Right lobe of liver (tissue), 6 donors: ENCODE data around the gene SPEF1. TPM values are rescaled to one million over a fixed set of nuclear protein-coding genes. Genes with fewer than 3 reads are reported as not detected.

ENCODE experiments used
- ATAC-seq, 4 donors: fragments of 200-7000 bp; cut with Tn5 transposase; one replicate each; pipeline ENCODE4 v1.9.1; 2020; ENCODE audit warnings: mild to moderate bottlenecking in 4 of 4, moderate library complexity in 4 of 4
- DNase-seq, 3 donors: peaks; one replicate each; pipeline ENCODE4 v3.0.0-alpha.2; 2020
- H3K27ac ChIP-seq, 3 donors: fragments of 200-600 bp; one replicate each; pipeline ENCODE4 v1.8.0; 2022
- H3K27me3 ChIP-seq, 2 donors: fragments of 200-600 bp; one replicate each; pipeline ENCODE4 v1.8.0; 2022
- H3K36me3 ChIP-seq, 4 donors: fragments of 200-600 bp; sonication (generic) in 1 of 4; one replicate each; pipeline versions ENCODE4 v1.5.1 to v1.8.0; 2017 to 2022; ENCODE audit warnings: control low read depth in 1 of 4
- H3K4me1 ChIP-seq, 4 donors: fragments of 200-600 bp; sonication (generic) in 1 of 4; one replicate each; pipeline versions ENCODE4 v1.5.1 to v1.8.0; 2017 to 2022; ENCODE audit warnings: control low read depth in 1 of 4
- H3K4me3 ChIP-seq, 3 donors: fragments of 200-600 bp; one replicate each; pipeline ENCODE4 v1.8.0; 2022
- H3K9me3 ChIP-seq, 4 donors: fragments of 200-600 bp; sonication (generic) in 1 of 4; one replicate each; pipeline versions ENCODE4 v1.5.1 to v1.8.0; 2017 to 2022; ENCODE audit warnings: control low read depth in 1 of 4
- POLR2A ChIP-seq: fragments of 450-650 bp; IDR thresholded peaks from one replicate; pipeline ENCODE4 v1.6.1; 2017; ENCODE audit warnings: antibody characterized with exemption, mild to moderate bottlenecking
- WGBS: methylation state at CpG from one replicate; pipeline ENCODE4 v1.1.6; 2018; ENCODE audit warnings: low coverage, low lambda C conversion rate; ENCODE audit not compliant: insufficient coverage; ENCODE audit errors: missing lambda C conversion rate; 5-methylcytosine and 5-hydroxymethylcytosine counted together
- intact Hi-C, 2 donors: fragments of 100-400 bp; cut with DNase I; formaldehyde crosslinking; loops; one replicate each; pipeline versions ENCODE4 v1.11.2 to v1.14.1; 2022
- total RNA-seq, 6 experiments: library from RNA; depleted of rRNA in 2 of 6; stranded (reverse); fragments of >200 nt in 2 of 6; fragmentation: NEBNext Ultra II Directional in 3 of 6; extraction: Animal tissue kit (Norgen Biotek cat#: 25700) in 3 of 6; gene quantifications; one replicate each; pipeline versions ENCODE4 v1.1.0 to v1.2.4, GENCODE V29; 2016 to 2023
- TF ChIP-seq, protein P1 (sequence below), 4 donors: fragments of 200-600 bp in 3 of 4; fragments of 450-650 bp in 1 of 4; IDR thresholded peaks; one replicate each; pipeline versions ENCODE4 v1.5.1 to v1.8.0; 2016 to 2022; ENCODE audit warnings: antibody characterized with exemption in 4 of 4, mild to moderate bottlenecking in 2 of 4
- donor health status: DM: no; HTN: yes; CAD: no.
- donor health status: DM: no; HTN: no; CAD: no.
- donor health status: DM: no; HTN: no; CAD: no.
- donor health status: DM: no; HTN: yes; CAD: no.
- donor health status: DM: no; HTN: yes; CAD: no.

Gene SPEF1
- total RNA-seq, 6 experiments from 2014 or later: not detected

DNA sequence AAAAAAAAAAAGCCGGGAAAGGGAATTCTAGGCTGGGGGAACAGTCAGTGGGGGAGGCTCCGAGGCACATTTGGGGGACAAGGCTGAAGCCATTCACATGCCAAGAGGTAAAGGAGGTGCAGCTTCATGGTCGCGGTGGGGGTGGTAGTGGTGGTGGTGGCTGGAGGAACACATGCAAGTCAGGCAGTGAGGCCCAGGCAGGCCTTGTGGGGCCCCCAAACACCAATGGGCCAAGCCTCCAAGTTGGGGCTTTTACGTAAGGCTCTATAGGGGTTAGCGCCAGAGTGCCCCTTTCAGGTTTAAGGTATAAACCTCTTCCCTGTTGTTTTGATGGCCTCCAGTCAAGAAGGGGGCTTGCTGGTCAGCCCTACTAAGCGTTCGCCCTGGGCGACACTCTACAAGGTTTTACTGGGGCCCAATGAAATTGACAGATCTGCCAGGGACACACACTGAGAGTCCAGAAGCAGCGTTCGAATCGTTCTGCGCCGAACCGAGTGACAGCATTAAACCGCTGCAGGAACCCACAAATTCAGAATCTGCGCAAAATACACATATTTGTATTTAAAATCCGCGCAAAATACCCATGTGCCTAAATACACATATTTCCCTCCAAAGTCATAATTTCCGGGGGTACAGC, 38.3 kb upstream of the SPEF1 start:
- H3K4me1 ChIP-seq: peaks cover 0 to 9% (median 7%) of the 10 kb centered on the region in 4 donors
- peaks cover 0 to 25% (median 4%) of the 10 kb centered on the region in 4 donors for H3K36me3 ChIP-seq
- no peaks in the 10 kb centered on the region for H3K9me3 ChIP-seq
- H3K27ac ChIP-seq: peak overlapping the region; percentile 97 to 100 (median 99)
- ATAC-seq: no peak
- no peaks in the 10 kb centered on the region for H3K27me3 ChIP-seq
- WGBS: 50% methylated on average over 14 of the region's 20 CpGs
- H3K4me3 ChIP-seq: peak overlapping the region; percentile 63 to 81 (median 64)
- DNase-seq: no peak
- no peak for TF ChIP-seq POLR2A
- TF ChIP-seq, protein P1, sequence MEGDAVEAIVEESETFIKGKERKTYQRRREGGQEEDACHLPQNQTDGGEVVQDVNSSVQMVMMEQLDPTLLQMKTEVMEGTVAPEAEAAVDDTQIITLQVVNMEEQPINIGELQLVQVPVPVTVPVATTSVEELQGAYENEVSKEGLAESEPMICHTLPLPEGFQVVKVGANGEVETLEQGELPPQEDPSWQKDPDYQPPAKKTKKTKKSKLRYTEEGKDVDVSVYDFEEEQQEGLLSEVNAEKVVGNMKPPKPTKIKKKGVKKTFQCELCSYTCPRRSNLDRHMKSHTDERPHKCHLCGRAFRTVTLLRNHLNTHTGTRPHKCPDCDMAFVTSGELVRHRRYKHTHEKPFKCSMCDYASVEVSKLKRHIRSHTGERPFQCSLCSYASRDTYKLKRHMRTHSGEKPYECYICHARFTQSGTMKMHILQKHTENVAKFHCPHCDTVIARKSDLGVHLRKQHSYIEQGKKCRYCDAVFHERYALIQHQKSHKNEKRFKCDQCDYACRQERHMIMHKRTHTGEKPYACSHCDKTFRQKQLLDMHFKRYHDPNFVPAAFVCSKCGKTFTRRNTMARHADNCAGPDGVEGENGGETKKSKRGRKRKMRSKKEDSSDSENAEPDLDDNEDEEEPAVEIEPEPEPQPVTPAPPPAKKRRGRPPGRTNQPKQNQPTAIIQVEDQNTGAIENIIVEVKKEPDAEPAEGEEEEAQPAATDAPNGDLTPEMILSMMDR (IDR thresholded peaks at IDR 0.05): no peak
- intact Hi-C loops: loop anchor here (5.0 kb wide), 1 partner anchor 32 kb away; the partner anchor contains the start of gene CENPB (in 2 of the 2)

DNA sequence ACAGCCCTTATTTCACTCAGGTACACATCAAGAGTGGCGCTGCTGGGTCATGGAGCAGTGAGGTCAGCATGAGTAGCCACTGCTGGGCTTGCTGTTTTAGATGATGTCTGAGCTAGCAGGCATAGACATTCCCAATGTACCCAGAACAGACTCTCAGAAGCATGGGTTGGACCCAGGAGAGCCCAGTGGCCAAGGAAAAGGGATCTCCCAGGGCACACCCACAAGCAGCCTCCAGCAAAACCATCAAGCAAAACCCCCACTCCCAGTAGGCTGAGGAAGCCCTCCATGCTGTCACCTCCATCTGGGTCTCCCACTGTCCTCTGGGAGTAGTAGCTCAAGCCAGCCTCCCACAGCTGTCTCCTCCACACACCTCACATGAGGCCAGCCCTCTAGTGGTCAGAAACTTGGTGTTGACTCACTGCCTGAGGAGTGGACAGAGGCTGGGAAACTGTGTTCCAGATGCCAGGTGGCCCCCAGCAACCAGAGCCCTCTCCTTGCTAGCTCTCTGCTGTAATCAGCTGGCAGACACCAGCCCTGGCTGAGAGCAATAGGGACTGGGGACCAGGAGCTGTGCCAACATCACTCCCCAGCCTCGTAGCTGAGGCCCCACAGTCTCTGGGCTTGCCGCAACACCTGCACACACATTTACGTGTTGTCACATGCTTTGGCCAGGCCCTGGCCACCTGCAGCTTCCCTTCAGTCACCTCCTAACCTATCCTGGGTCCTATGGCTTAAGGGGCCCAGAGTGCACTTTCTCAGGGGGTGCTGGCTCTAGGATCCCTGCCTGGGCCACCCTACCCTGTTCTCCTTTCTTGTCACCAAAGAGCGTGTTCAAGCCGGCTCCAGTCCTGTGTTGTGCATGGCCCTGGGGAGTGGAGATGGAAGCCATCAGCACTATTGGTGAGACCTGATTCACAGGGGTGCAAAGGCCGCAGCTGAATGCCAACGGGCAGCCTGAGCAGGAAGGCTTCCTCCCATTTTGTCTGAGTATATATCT, 37.2 kb upstream of the SPEF1 start:
- Histone ChIP-seq H3K27me3 (no peaks in the 10 kb centered on the region), H3K36me3 (peaks cover 0 to 15% (median 4%) of the 10 kb centered on the region in 4 donors), H3K4me3 (no peak overlapping the region), H3K27ac (peak overlapping the region; percentile 8 to 47 (median 28)), H3K4me1 (peaks cover 0 to 9% (median 7%) of the 10 kb centered on the region in 4 donors), H3K9me3 (no peaks in the 10 kb centered on the region)
- ATAC-seq (peak; percentile 50 to 68 (median 65)), DNase-seq (peak; percentile 68 to 82 (median 76))
- 72% methylated on average over 5 of the region's 8 CpGs for WGBS
- TF ChIP-seq, protein P1 (IDR thresholded peaks at IDR 0.05): peak; percentile 63 to 75 (median 66)
- no peak for TF ChIP-seq POLR2A
- intact Hi-C loops: no loop called here

GRCh38 chr20:3815703-3816315, 34.6 kb upstream of the SPEF1 start:
- TF ChIP-seq, protein P1 (IDR thresholded peaks at IDR 0.05): no peak
- no peak for TF ChIP-seq POLR2A
- H3K4me3 ChIP-seq: no peak overlapping the region
- 65% methylated on average over 3 of the region's 9 CpGs for WGBS
- intact Hi-C loops: no loop called here
- H3K9me3 ChIP-seq: no peaks in the 10 kb centered on the region
- ATAC-seq: no peak
- DNase-seq: no peak
- H3K27me3 ChIP-seq: no peaks in the 10 kb centered on the region
- peaks cover 0 to 19% (median 10%) of the 10 kb centered on the region in 4 donors for H3K4me1 ChIP-seq
- H3K36me3 ChIP-seq: no peaks in the 10 kb centered on the region
- H3K27ac ChIP-seq: no peak overlapping the region

GRCh38 chr20:3814928-3815495, 33.8 kb upstream of the SPEF1 start:
- no peak for TF ChIP-seq POLR2A
- TF ChIP-seq, protein P1 (IDR thresholded peaks at IDR 0.05): no peak
- Histone ChIP-seq H3K4me1 (peaks cover 0 to 25% (median 10%) of the 10 kb centered on the region in 4 donors), H3K36me3 (no peaks in the 10 kb centered on the region), H3K4me3 (no peak overlapping the region), H3K9me3 (no peaks in the 10 kb centered on the region), H3K27me3 (no peaks in the 10 kb centered on the region), H3K27ac (no peak overlapping the region)
- 69% methylated on average over 7 of the region's 7 CpGs for WGBS
- intact Hi-C loops: no loop called here
- DNase-seq: no peak
- no peak for ATAC-seq
